Ishikawa (cell line): ENCODE measurements around the gene SH2B2.

Experiments
- CEBPB ChIP-seq: IDR thresholded peaks from 2 replicates; pipeline ENCODE4 v1.6.1; 2012
- CREB1 ChIP-seq: IDR thresholded peaks from 2 replicates; pipeline ENCODE4 v1.6.1; 2012; ENCODE audit warnings: low read depth
- EGR1 ChIP-seq: IDR thresholded peaks from 2 replicates; pipeline ENCODE4 v1.6.1; 2012
- EP300 ChIP-seq: IDR thresholded peaks from 2 replicates; pipeline ENCODE4 v1.6.1; 2012; ENCODE audit warnings: borderline replicate concordance
- FOXM1 ChIP-seq: IDR thresholded peaks from 2 replicates; pipeline ENCODE4 v1.6.1; 2012; ENCODE audit warnings: low read depth, borderline replicate concordance
- MAX ChIP-seq: IDR thresholded peaks from 2 replicates; pipeline ENCODE4 v1.6.1; 2012
- NFIC ChIP-seq: IDR thresholded peaks from 2 replicates; pipeline ENCODE4 v1.6.1; 2012
- RAD21 ChIP-seq: IDR thresholded peaks from 2 replicates; pipeline ENCODE4 v1.6.1; 2012; ENCODE audit warnings: low read depth
- REST ChIP-seq: IDR thresholded peaks from 2 replicates; pipeline ENCODE4 v1.6.1; 2012; ENCODE audit warnings: low read depth, mild to moderate bottlenecking
- TAF1 ChIP-seq: IDR thresholded peaks from 2 replicates; pipeline ENCODE4 v1.6.1; 2012; ENCODE audit warnings: low read depth, mild to moderate bottlenecking
- TEAD4 ChIP-seq: IDR thresholded peaks from 2 replicates; pipeline ENCODE4 v1.6.1; 2012
- USF1 ChIP-seq: IDR thresholded peaks from 2 replicates; pipeline ENCODE4 v1.6.1; 2012
- YY1 ChIP-seq: IDR thresholded peaks from 2 replicates; pipeline ENCODE4 v1.6.1; 2012; ENCODE audit warnings: low read depth
- ZBTB7A ChIP-seq: IDR thresholded peaks from 2 replicates; pipeline ENCODE4 v1.6.1; 2012; ENCODE audit warnings: low read depth

- TF ChIP-seq NFIC, result no peak
- TF ChIP-seq ZBTB7A, result no peak
- no peak for TF ChIP-seq YY1
- TF ChIP-seq TEAD4, result no peak
- no peak for TF ChIP-seq CEBPB
- no peak for TF ChIP-seq EGR1
- TF ChIP-seq EP300, result no peak
- TF ChIP-seq FOXM1, result no peak
- TF ChIP-seq MAX, result no peak
- no peak for TF ChIP-seq TAF1
- no peak for TF ChIP-seq USF1
- no peak for TF ChIP-seq RAD21
- TF ChIP-seq CREB1, result no peak
- TF ChIP-seq REST, result no peak
Observed at GRCh38 chr7:102320601-102321350, 34.1 kb downstream of the SH2B2 start.
